GM13977 (cell line): ENCODE measurements around the gene TAF1L.
"Not testable (repeated sequence)": the region's sequence is repeated elsewhere in the genome, so short reads cannot be mapped to it uniquely, and the experiment has no call there.

Source experiments
- DNase-seq: peaks from one replicate; pipeline ENCODE4 v3.0.0; 2012; ENCODE audit warnings: low spot score
- CTCF ChIP-seq: IDR thresholded peaks from 2 replicates; pipeline ENCODE4 v1.5.1; 2012; ENCODE audit warnings: mild to moderate bottlenecking, control low read depth; ENCODE audit not compliant: insufficient read depth; ENCODE audit errors: extremely low read depth, missing control alignments
- in situ Hi-C: fragments of 300-500 bp; cut with MboI; formaldehyde crosslinking; loops from one replicate; pipeline ENCODE4 v1.12.0; 2022; ENCODE audit warnings: low sequenced_read_pairs, low pct_unique_long_range_greater_than_20kb, mixed read lengths, inconsistent platforms; ENCODE audit not compliant: unreplicated experiment

The TAF1L gene

GRCh38 chr9:32618261-32618660 is 17.2 kb downstream of the TAF1L start:
- no peak for TF ChIP-seq CTCF
- in situ Hi-C loops: no loop called here
- DNase-seq: no peak

GRCh38 chr9:32606811-32607210 is 28.7 kb downstream of the TAF1L start:
- DNase-seq: no peak
- in situ Hi-C loops: no loop called here
- no peak for TF ChIP-seq CTCF

GRCh38 chr9:32603914-32604852 is 31.3 kb downstream of the TAF1L start:
- no peak for DNase-seq
- in situ Hi-C loops: no loop called here
- TF ChIP-seq CTCF: no peak

- in situ Hi-C loops: not testable (repeated sequence)
Measured at GRCh38 chr9:32599021-32599420, 36.4 kb downstream of the TAF1L start.

GRCh38 chr9:32596936-32597335 is 38.5 kb downstream of the TAF1L start:
- in situ Hi-C loops: no loop called here
- no peak for DNase-seq
- TF ChIP-seq CTCF: no peak

More at GRCh38 chr9:32599021-32599420, 36.4 kb downstream of the TAF1L start:
- not testable (repeated sequence) for DNase-seq

GRCh38 chr9:32596096-32596865 is 39.2 kb downstream of the TAF1L start:
- in situ Hi-C loops: no loop called here
- DNase-seq: no peak
- TF ChIP-seq CTCF: no peak

- DNase-seq: no peak
- no peak for TF ChIP-seq CTCF
- in situ Hi-C loops: no loop called here
Measured at GRCh38 chr9:32590898-32591297, 44.6 kb downstream of the TAF1L start.
